Activated T-cell treated with anti-CD3 and anti-CD28 coated beads, Interleukin-2, amount 50 U/mL, for 4 hours (primary cell): Measurements from ENCODE around the gene ATP5PB. TPM values are rescaled to one million over a fixed set of nuclear protein-coding genes. Genes with fewer than 3 reads are reported as not detected.

Source experiments
- ATAC-seq, 2 donors: fragments of 200-7000 bp; cut with Tn5 transposase; one replicate each; pipeline ENCODE4 v1.10.0; 2021
- DNase-seq: peaks from one replicate; pipeline ENCODE4 v3.0.0-alpha.2; 2020
- H3K27me3 Mint-ChIP-seq: one replicate; pipeline ENCODE4 v1.8.0; 2021; ENCODE audit warnings: low read depth, mixed read lengths
- H3K36me3 Mint-ChIP-seq: one replicate; pipeline ENCODE4 v1.8.0; 2022; ENCODE audit warnings: mixed read lengths; ENCODE audit not compliant: insufficient read depth
- H3K4me1 Mint-ChIP-seq: one replicate; pipeline ENCODE4 v1.8.0; 2021; ENCODE audit warnings: low read depth, mixed read lengths
- H3K4me3 Mint-ChIP-seq: one replicate; pipeline ENCODE4 v1.8.0; 2021; ENCODE audit warnings: mild to moderate bottlenecking, moderate library complexity, mixed read lengths
- H3K9me3 Mint-ChIP-seq: one replicate; pipeline ENCODE4 v1.8.0; 2021; ENCODE audit warnings: mixed read lengths
- total RNA-seq, 3 donors: library from RNA; stranded (reverse); gene quantifications; one replicate each; pipeline ENCODE4 v1.2.1, GENCODE V29; 2021

ATP5PB gene
- total RNA-seq, 3 donors from 2014 or later, result 301 to 332 (median 319) TPM

DNA sequence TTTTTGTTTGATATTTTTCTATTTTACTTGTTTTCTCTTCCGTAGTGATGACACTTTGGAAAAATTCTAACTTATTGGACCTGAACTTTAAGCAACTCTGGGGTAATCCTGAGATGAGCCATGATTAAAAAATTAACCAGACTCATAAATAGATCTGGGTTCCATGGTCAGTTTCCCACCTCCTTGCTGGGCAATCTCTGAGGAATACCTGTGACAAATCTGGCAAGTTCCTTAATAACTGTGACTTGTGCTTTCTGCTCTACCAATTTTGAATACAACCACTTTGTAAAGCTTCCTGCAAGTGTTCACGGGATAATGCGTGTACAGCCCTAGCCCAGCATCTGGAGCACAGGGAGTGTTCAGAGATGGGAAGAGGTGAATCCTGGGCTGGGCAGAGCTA lies 25.0 kb upstream of the ATP5PB start:
- Mint-ChIP-seq H3K4me3 (no peak overlapping the region), H3K27me3 (no peaks in the 10 kb centered on the region), H3K36me3 (peaks cover 12% of the 10 kb centered on the region), H3K4me1 (peaks cover 2% of the 10 kb centered on the region), H3K9me3 (no peaks in the 10 kb centered on the region)
- DNase-seq (no peak), ATAC-seq (no peak)

DNA sequence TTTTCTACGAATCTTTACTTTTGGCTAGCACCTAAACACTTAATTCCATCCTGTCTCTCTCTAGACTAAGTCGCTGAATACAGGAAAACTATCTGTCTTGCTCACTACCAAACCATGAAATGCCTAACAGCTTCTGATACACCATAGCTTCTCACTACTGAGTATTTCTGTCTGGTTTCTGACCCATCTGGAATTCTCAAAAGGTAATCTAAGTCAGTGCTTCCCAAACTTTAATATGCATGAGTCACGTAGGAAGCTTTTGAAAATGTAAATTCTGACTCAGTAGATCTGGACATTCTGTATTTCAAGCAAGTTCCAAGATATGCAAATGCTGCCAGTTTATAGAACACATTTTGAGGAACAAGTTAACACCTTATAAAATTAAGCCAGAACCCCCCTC lies 12.5 kb upstream of the ATP5PB start:
- H3K4me1 Mint-ChIP-seq, result peaks cover 7% of the 10 kb centered on the region
- H3K36me3 Mint-ChIP-seq, result peaks cover 31% of the 10 kb centered on the region
- ATAC-seq, result no peak
- H3K4me3 Mint-ChIP-seq, result no peak overlapping the region
- H3K27me3 Mint-ChIP-seq, result no peaks in the 10 kb centered on the region
- no peaks in the 10 kb centered on the region for H3K9me3 Mint-ChIP-seq
- no peak for DNase-seq

DNA sequence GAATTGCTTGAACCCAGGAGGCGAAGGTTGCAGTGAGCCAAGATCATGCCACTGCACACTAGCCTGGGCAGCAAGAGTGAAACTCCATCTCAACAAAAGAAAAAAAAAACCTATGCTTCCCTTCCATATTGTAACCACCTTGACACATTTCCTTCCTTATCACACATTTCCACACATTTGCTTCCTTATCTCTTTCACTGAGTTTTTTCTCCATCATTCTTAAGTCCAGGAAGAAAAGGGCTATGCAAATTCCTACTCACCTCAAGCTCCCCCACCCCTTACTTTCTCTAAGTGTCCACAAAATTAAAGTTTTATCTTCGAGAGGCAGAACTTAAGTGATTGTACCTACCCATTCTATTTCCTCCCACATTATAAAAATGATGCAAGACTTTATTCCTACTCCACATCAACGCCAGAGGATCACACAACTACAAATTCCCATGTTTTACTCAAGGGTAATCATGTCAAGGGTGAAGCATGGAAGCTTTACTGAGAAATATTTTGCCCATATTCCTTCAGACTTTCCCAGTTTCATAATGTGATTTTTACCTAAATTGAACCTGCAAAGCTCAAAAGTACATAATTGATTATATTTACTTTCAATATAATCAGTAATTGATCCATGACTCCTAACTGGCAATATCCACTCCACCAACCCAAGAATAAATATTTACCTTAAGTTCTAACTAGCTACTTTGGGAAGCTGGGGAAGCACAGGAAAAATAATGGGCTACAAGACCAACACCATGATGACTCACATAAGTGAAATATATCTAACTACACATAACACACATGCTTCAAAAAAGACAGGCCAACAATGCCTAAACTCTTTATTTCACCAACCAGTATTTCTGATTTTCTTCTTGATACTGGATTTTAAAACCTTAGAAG lies 9.6 kb upstream of the ATP5PB start:
- peaks cover 26% of the 10 kb centered on the region for H3K4me1 Mint-ChIP-seq
- H3K36me3 Mint-ChIP-seq, result peaks cover 54% of the 10 kb centered on the region
- ATAC-seq (no peak), DNase-seq (no peak)
- no peak overlapping the region for H3K4me3 Mint-ChIP-seq
- H3K27me3 Mint-ChIP-seq, result no peaks in the 10 kb centered on the region
- no peaks in the 10 kb centered on the region for H3K9me3 Mint-ChIP-seq

DNA sequence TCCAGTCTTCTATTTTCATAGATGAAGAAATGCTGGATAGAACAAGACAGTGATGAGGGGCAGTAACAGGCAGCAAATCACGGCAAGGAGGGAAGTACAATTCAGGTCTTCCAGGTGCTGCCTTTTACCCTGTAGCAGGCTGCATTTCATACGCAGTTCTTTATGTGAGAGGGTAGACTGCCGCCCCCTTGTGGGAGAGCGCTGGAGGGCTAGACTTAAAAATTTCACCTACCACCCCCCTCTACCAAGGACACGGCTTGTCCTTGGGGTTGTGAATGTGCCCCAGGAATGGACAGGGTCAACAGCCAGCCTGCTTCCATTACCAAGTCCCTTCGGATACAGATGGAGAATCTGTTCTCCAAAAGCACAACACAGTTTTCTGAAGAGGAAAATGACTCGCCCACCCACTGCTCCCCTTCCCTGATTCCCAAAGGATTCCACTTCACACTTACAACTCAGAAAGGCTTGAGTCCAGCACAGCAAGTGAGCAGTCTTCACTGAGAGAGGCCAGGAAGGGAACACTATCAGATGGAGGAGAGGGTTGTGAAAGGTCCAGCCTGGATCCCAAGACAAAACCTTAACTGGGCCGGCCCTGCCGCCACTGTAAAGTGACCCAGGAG lies 7.6 kb upstream of the ATP5PB start:
- DNase-seq (peak; percentile 59), ATAC-seq (peak; percentile 65 to 70)
- Mint-ChIP-seq H3K9me3 (no peaks in the 10 kb centered on the region), H3K4me3 (no peak overlapping the region), H3K4me1 (peaks cover 41% of the 10 kb centered on the region), H3K36me3 (peaks cover 65% of the 10 kb centered on the region), H3K27me3 (no peaks in the 10 kb centered on the region)

DNA sequence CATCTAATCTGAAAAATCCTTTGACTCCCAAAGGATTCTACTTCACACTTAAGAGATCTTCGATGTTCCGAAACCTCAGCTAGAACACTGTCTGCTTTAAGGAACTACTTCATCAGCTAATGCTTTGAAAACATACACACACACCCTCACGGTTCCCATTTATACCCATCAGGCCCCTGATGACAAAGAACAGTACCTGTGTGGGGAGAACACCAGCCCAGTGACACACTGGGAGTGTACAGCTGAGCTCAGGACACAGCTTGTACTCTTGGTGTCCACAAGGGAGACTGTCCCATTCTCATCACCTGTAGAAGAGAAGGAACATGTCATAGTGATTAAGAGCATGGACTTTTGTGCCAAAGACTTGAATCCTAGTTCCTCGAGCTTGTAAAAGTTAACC lies 6.8 kb upstream of the ATP5PB start:
- H3K4me3 Mint-ChIP-seq, result no peak overlapping the region
- H3K27me3 Mint-ChIP-seq, result no peaks in the 10 kb centered on the region
- no peak for DNase-seq
- H3K4me1 Mint-ChIP-seq, result peaks cover 49% of the 10 kb centered on the region
- ATAC-seq, result peak; percentile 60 to 78
- no peaks in the 10 kb centered on the region for H3K9me3 Mint-ChIP-seq
- H3K36me3 Mint-ChIP-seq, result peaks cover 70% of the 10 kb centered on the region

DNA sequence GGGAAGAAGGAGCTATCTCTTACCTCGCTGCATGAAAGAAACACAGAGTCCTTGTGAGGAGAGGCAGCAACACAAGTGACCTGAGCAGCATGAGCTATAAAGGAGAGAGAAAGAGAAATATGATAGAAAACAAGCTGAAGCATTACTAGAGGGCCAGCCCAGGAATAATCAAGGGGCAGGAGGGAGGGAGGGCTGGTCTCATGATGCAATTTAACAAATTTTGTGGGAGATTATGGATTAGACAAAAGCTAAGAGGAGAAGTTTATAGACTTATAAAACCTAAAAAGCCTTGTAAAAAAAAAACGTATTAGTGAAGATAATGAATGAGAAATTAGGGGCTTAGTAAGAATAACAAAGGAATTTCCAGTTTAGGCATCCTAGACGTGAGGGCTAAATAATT lies 5.2 kb upstream of the ATP5PB start:
- peaks cover 59% of the 10 kb centered on the region for H3K4me1 Mint-ChIP-seq
- H3K9me3 Mint-ChIP-seq, result no peaks in the 10 kb centered on the region
- H3K27me3 Mint-ChIP-seq, result no peaks in the 10 kb centered on the region
- ATAC-seq, result no peak
- no peak overlapping the region for H3K4me3 Mint-ChIP-seq
- H3K36me3 Mint-ChIP-seq, result peaks cover 68% of the 10 kb centered on the region
- DNase-seq, result no peak

DNA sequence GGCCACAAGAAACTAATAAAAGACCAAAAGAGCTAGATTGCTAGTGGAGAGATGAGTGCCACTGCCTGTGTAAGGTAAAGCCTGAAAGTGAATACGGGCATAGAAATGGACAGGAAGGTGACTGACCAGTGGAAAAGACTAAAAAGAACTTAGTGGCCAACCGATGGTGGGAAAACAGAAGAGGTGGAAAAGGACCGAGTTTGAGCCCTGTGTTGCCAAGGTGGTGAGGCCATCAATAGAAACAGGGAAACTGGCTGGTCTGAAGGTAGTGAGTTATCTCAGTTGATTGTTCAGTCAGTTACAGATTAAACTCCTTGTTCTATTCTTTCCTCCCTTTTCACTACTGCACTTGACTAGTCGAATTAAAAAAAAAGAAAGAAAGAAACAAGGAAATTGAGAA lies 2.7 kb upstream of the ATP5PB start:
- no peak for DNase-seq
- Mint-ChIP-seq H3K9me3 (no peaks in the 10 kb centered on the region), H3K4me1 (peaks cover 79% of the 10 kb centered on the region), H3K27me3 (no peaks in the 10 kb centered on the region), H3K36me3 (peaks cover 62% of the 10 kb centered on the region), H3K4me3 (peak overlapping the region; percentile 100)
- no peak for ATAC-seq

DNA sequence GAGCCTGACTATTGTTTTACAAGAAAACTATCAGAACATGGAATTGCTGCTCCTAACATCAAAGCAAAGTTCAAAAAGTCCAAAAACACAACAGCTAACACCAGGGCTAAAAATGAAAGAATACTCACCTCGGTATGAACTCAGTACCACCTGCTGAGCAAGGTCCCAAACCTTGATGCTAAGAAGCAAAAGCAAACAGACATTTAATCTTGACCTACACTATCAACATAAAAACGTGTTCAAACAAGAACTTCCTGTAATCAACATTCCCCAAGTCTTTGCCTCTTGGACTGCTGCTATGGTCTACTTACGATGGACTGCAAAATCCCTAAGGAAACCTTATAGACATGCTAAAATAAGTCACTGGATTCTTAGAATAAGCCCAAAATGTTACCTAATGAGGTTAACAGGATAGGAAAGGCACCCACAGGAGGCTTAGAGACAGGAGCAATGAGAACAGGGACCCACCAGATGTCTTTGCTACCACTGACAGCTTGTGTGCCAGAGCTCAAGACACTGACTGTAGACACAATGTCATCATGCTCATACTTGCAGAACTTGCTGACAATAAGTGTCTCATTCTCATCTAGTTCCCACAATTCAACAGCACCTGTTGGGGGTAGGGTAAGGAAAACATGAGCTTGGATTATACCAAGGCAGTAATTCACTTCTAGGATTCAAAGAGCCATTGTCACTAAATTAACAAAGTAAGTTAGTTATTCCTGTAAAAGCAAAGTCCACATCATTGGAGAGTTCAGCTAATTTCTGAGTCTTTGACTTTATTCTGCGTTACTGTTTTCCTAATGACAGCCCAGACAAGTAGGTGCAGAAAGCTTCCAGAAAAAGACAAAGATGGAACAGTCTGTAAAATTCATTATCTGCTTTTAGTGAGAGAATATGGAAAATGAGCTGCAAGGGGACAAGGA lies 2.0 kb upstream of the ATP5PB start:
- H3K27me3 Mint-ChIP-seq, result no peaks in the 10 kb centered on the region
- ATAC-seq (no peak), DNase-seq (no peak)
- peaks cover 59% of the 10 kb centered on the region for H3K36me3 Mint-ChIP-seq
- no peaks in the 10 kb centered on the region for H3K9me3 Mint-ChIP-seq
- peaks cover 78% of the 10 kb centered on the region for H3K4me1 Mint-ChIP-seq
- H3K4me3 Mint-ChIP-seq, result peak overlapping the region; percentile 100

DNA sequence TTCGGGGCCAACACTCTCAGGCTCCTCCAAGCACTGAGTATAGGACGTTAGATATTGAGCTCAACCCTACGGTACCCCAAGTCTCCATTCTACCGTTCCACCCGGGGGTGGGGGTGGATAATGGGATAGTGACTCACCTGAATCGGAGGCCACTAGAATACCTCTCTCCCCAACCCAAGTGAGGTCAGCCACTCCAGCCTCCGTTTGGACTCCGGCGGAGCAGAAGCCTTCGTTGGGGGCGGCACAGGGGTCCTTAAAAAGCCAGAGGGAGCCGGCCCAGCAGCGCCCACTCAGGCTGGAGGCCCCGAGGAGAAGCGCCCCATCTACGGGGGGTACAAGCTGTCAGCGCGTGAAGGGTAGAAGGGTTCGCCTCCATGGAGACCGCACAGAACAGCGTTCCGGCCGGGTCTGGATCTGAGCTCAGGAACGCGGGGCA lies 764 bp upstream of the ATP5PB start:
- Mint-ChIP-seq H3K4me1 (peaks cover 80% of the 10 kb centered on the region), H3K9me3 (no peaks in the 10 kb centered on the region), H3K4me3 (peak overlapping the region; percentile 100), H3K36me3 (peaks cover 54% of the 10 kb centered on the region), H3K27me3 (no peaks in the 10 kb centered on the region)
- DNase-seq (peak; percentile 25), ATAC-seq (peak; percentile 44 to 47)

DNA sequence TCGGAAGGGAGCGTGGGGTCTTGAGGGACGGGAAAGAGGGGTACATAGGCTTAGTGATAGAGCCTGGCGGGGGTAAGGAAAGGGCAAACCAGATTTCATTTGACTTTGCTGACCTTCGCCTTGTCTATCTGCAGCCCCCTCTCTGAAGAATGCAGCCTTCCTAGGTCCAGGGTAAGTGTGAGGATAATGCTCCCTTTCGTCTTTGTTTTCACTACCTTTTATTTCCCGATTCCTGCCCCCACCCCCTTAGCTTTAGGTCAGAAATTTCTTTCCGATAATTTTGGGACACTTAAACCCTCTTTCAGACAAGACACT lies 396 bp downstream of the ATP5PB start:
- ATAC-seq (no peak), DNase-seq (no peak)
- no peaks in the 10 kb centered on the region for H3K27me3 Mint-ChIP-seq
- peaks cover 57% of the 10 kb centered on the region for H3K36me3 Mint-ChIP-seq
- peaks cover 85% of the 10 kb centered on the region for H3K4me1 Mint-ChIP-seq
- no peaks in the 10 kb centered on the region for H3K9me3 Mint-ChIP-seq
- H3K4me3 Mint-ChIP-seq, result peak overlapping the region; percentile 100

DNA sequence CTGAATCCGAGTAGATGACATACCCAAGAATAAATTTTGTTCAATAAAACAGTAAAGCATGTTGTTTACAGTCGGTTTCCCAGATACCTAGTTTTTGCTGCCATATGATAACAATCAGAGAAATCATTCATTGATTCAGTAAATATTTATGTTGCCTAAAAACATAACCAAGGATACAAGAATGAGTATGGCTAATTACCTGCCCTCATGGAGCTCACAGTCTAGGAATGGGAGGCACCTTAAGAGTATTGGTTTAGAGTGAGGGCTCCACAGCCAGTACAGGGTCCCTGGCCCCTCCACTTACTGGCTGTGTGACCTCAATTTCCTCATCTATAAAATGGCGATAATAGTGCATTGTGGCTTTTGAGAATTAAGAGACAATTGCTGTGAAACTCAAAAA lies 921 bp downstream of the ATP5PB start:
- no peak for DNase-seq
- ATAC-seq, result no peak
- Mint-ChIP-seq H3K4me3 (peak overlapping the region; percentile 100), H3K4me1 (peaks cover 87% of the 10 kb centered on the region), H3K36me3 (peaks cover 58% of the 10 kb centered on the region), H3K9me3 (no peaks in the 10 kb centered on the region), H3K27me3 (no peaks in the 10 kb centered on the region)

DNA sequence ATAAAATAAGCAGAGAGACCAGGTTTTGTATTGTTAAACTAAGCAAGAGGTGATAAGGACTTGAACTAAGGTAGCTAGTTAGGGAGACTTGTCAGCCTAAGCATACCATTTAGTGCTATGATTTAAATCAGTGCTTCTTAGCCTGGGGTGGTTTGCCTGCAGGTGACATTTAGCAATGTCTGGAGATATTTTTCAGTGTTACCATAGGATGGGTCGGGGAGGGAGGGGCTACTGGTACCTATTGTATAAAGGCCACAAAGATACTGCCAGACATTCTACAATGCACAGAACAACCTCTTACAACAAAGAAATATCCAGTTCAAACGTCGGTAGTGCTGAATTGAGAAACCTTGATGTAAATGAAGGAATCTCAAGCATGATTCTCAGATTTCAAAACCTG lies 3.3 kb downstream of the ATP5PB start:
- peaks cover 59% of the 10 kb centered on the region for H3K36me3 Mint-ChIP-seq

DNA sequence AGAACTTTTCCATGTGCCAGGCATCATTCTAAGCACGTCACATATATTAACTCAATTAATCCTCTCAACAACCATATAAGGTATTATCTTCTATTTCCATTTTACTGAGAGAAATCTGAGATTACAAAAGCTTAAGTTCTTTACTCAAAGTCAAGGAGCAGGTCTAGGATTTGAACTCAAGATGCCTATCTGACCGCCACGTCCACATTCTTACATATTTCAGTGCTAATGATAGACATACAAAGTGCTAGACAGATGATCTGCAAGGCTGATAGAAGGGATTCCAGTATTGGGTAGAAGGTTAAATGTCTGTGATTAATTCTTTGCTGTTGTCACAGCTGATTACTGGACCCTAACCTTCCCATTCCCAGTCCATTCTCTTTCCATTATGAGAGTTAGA lies 4.4 kb downstream of the ATP5PB start:
- DNase-seq (no peak), ATAC-seq (no peak)
- Mint-ChIP-seq H3K27me3 (no peaks in the 10 kb centered on the region), H3K4me1 (peaks cover 72% of the 10 kb centered on the region), H3K9me3 (no peaks in the 10 kb centered on the region), H3K36me3 (peaks cover 59% of the 10 kb centered on the region), H3K4me3 (no peak overlapping the region)

More for the DNA sequence above, 3.3 kb downstream of the ATP5PB start:
- Mint-ChIP-seq H3K27me3 (no peaks in the 10 kb centered on the region), H3K9me3 (no peaks in the 10 kb centered on the region), H3K4me3 (no peak overlapping the region), H3K4me1 (peaks cover 80% of the 10 kb centered on the region)
- ATAC-seq (no peak), DNase-seq (no peak)

DNA sequence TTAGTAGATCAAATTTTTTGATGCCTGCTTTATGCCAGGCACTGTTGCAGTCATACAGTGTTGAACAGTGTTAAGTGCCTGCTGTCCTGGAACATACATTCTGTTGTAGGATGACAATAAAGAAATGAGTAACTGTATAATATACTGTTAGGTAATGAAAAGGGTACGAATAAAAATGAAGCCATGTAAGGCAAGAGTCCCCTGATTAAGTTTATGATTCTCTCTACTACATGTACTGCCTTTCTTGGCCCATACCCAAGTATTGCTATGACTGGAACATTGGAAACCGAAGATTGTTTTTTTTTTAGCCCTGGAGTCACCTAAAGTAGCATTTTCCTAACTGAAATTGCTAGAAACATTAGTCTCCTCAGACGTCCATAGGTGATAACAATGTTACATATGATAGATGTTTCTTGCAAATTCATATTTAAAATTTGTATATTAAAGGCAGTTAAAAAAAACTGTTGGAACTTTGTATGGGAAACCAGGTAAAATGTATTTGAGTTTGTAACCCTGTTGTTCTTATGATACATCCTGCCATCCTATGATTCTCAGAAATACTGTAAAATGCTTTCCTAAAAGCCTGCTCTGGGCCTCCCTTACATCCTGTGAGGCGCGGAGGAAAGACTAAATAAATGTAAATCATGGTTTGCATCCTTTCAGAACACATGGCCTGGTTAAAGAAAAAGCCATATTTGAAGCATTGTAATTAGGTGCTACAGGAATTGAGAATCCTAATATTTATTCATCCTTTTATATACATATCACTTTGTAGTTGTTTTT lies 5.8 kb downstream of the ATP5PB start:
- H3K27me3 Mint-ChIP-seq, result no peaks in the 10 kb centered on the region
- DNase-seq (no peak), ATAC-seq (peak; percentile 82 to 88)
- no peaks in the 10 kb centered on the region for H3K9me3 Mint-ChIP-seq
- H3K4me3 Mint-ChIP-seq, result peak overlapping the region; percentile 48
- peaks cover 64% of the 10 kb centered on the region for H3K4me1 Mint-ChIP-seq
- peaks cover 56% of the 10 kb centered on the region for H3K36me3 Mint-ChIP-seq
